H1 (cell line): ENCODE results near the gene MYLIP. TPM values are rescaled to one million over a fixed set of nuclear protein-coding genes. Genes with fewer than 3 reads are reported as not detected.

Experiments used
- CTCF ChIA-PET: fragments of 300-600 bp; sonication (Branson Sonifier 250); formaldehyde crosslinking; loops from one replicate; lab custom pipeline; 2021; ENCODE audit not compliant: partially characterized antibody; lab: Charles Lee
- POLR2A ChIA-PET: fragments of 300-600 bp; sonication (Branson Sonifier 250); formaldehyde crosslinking; loops from one replicate; lab custom pipeline; 2021; ENCODE audit warnings: inconsistent platforms; ENCODE audit not compliant: partially characterized antibody; lab: Charles Lee
- DNase-seq, 2 experiments: peaks; one replicate each; pipeline versions ENCODE4 v3.0.0 to v3.0.0-alpha.2; 2010 to 2022; ENCODE audit warnings: low spot score in 2 of 2, low read depth in 1 of 2, mixed read lengths in 1 of 2
- FAIRE-seq: peaks from 2 replicates; lab custom pipeline; 2011; peaks lifted over from hg19 to GRCh38; lab: Jason Lieb, UNC
- H2AFZ ChIP-seq: 2 replicates; pipeline ENCODE4 v1.8.1; 2012; ENCODE audit warnings: low read length, inconsistent platforms
- H2AK5ac ChIP-seq: 2 replicates; pipeline ENCODE4 v1.6.1; 2013; ENCODE audit warnings: low read depth, low read length
- H2BK120ac ChIP-seq: replicated peaks from 2 replicates; pipeline ENCODE3; 2013; ENCODE audit warnings: low read depth, low read length, inconsistent platforms
- H2BK12ac ChIP-seq: 2 replicates; pipeline ENCODE4 v1.6.1; 2013; ENCODE audit warnings: low read depth, low read length
- H2BK15ac ChIP-seq: 2 replicates; pipeline ENCODE4 v1.6.1; 2013; ENCODE audit warnings: low read length
- H2BK20ac ChIP-seq: 2 replicates; pipeline ENCODE4 v1.6.1; 2013; ENCODE audit warnings: low read length
- H2BK5ac ChIP-seq: 2 replicates; pipeline ENCODE4 v1.6.1; 2013; ENCODE audit warnings: low read depth, low read length
- H3K14ac ChIP-seq: 2 replicates; pipeline ENCODE4 v1.6.1; 2013; ENCODE audit warnings: inconsistent platforms; ENCODE audit not compliant: insufficient read length
- H3K18ac ChIP-seq: 2 replicates; pipeline ENCODE4 v1.6.1; 2013; ENCODE audit warnings: low read length; ENCODE audit errors: extremely low read depth
- H3K23ac ChIP-seq: 2 replicates; pipeline ENCODE4 v1.6.1; 2013; ENCODE audit warnings: inconsistent platforms; ENCODE audit not compliant: insufficient read length
- H3K23me2 ChIP-seq: 2 replicates; pipeline ENCODE4 v1.6.1; 2013; ENCODE audit warnings: low read depth, low read length
- H3K27ac ChIP-seq: 2 replicates; pipeline ENCODE4 v1.6.1; 2011; ENCODE audit warnings: low read depth, low read length, inconsistent platforms
- H3K27me3 ChIP-seq, 4 experiments: replicated peaks in 1 of 4; 1 replicate in 1 of 4; 2 replicates in 3 of 4; pipeline versions ENCODE4 v1.6.1 to v1.8.1; 2011 to 2013; ENCODE audit warnings: low read length in 3 of 4, mild to moderate bottlenecking in 3 of 4, inconsistent platforms in 2 of 4, mixed read lengths in 2 of 4, moderate library complexity in 1 of 4; ENCODE audit not compliant: control insufficient read depth in 3 of 4, insufficient read depth in 3 of 4; ENCODE audit errors: extremely low read depth in 1 of 4
- H3K36me3 ChIP-seq, 4 experiments: 2 replicates each; pipeline versions ENCODE4 v1.6.1 to v1.8.1; 2011 to 2013; ENCODE audit warnings: mild to moderate bottlenecking in 4 of 4, low read length in 3 of 4, moderate library complexity in 2 of 4, control low read depth in 1 of 4, inconsistent platforms in 1 of 4; ENCODE audit not compliant: insufficient read depth in 4 of 4, control insufficient read depth in 2 of 4
- H3K4ac ChIP-seq: replicated peaks from 2 replicates; pipeline ENCODE3; 2013; ENCODE audit warnings: low read length, low read depth, mixed read lengths, inconsistent platforms; ENCODE audit not compliant: insufficient read length
- H3K4me1 ChIP-seq, 4 experiments: replicated peaks in 1 of 4; 1 replicate in 1 of 4; 2 replicates in 3 of 4; pipeline versions ENCODE4 v1.6.1 to v1.8.1; 2011 to 2013; ENCODE audit warnings: low read length in 3 of 4, inconsistent platforms in 2 of 4, mixed read lengths in 1 of 4; ENCODE audit not compliant: insufficient read depth in 4 of 4, control insufficient read depth in 3 of 4
- H3K4me2 ChIP-seq, 2 experiments: 2 replicates each; pipeline versions ENCODE4 v1.6.1 to v1.8.1; 2011 to 2013; ENCODE audit warnings: low read depth in 2 of 2, low read length in 2 of 2, control low read depth in 1 of 2, inconsistent platforms in 1 of 2, mild to moderate bottlenecking in 1 of 2; ENCODE audit not compliant: insufficient read depth in 1 of 2
- H3K4me3 ChIP-seq, 4 experiments: fragments of 200-600, 300-600 bp in 1 of 4; sonication (generic), shearing (Covaris generic), sonication (Bioruptor Twin) in 1 of 4; 2 replicates each; pipeline versions ENCODE4 v1.5.1 to v1.8.1; 2011 to 2016; ENCODE audit warnings: low read length in 4 of 4, low read depth in 3 of 4, control low read depth in 2 of 4, inconsistent platforms in 2 of 4, mild to moderate bottlenecking in 2 of 4, mixed read lengths in 1 of 4, moderate library complexity in 1 of 4; ENCODE audit not compliant: insufficient read depth in 2 of 4; ENCODE audit errors: extremely low read depth in 1 of 4
- H3K56ac ChIP-seq: replicated peaks from 2 replicates; pipeline ENCODE3; 2013; ENCODE audit warnings: low read depth, mild to moderate bottlenecking, mixed read lengths, low read length, inconsistent platforms; ENCODE audit not compliant: insufficient read length
- H3K79me1 ChIP-seq: 2 replicates; pipeline ENCODE4 v1.6.1; 2013; ENCODE audit warnings: low read depth, low read length, control low read depth
- H3K79me2 ChIP-seq, 2 experiments: 2 replicates each; pipeline versions ENCODE4 v1.6.1 to v1.8.1; 2012 to 2013; ENCODE audit warnings: low read length in 2 of 2, mild to moderate bottlenecking in 2 of 2, inconsistent platforms in 1 of 2; ENCODE audit not compliant: insufficient read depth in 2 of 2, control insufficient read depth in 1 of 2
- H3K9ac ChIP-seq, 4 experiments: replicated peaks in 1 of 4; 1 replicate in 1 of 4; 2 replicates in 3 of 4; pipeline versions ENCODE4 v1.6.1 to v1.8.1; 2011 to 2013; ENCODE audit warnings: low read depth in 3 of 4, low read length in 3 of 4, control low read depth in 2 of 4, mild to moderate bottlenecking in 2 of 4, moderate library complexity in 2 of 4, inconsistent platforms in 1 of 4; ENCODE audit errors: extremely low read depth in 1 of 4
- H3K9me3 ChIP-seq, 2 experiments: 2 replicates each; pipeline versions ENCODE4 v1.6.1 to v1.8.1; 2012 to 2013; ENCODE audit warnings: mild to moderate bottlenecking in 2 of 2, moderate library complexity in 2 of 2, control low read depth in 1 of 2, inconsistent platforms in 1 of 2, low read depth in 1 of 2, low read length in 1 of 2, mixed read lengths in 1 of 2; ENCODE audit not compliant: insufficient read depth in 2 of 2
- H4K20me1 ChIP-seq, 2 experiments: replicated peaks in 1 of 2; 2 replicates each; pipeline versions ENCODE3 to v1.8.1; 2011 to 2013; ENCODE audit warnings: inconsistent platforms in 2 of 2, low read length in 2 of 2, mild to moderate bottlenecking in 1 of 2; ENCODE audit not compliant: insufficient read depth in 2 of 2, control insufficient read depth in 1 of 2
- H4K5ac ChIP-seq: 2 replicates; pipeline ENCODE4 v1.6.1; 2013; ENCODE audit warnings: low read length, low read depth, mixed read lengths, inconsistent platforms; ENCODE audit not compliant: insufficient read length
- H4K8ac ChIP-seq: 2 replicates; pipeline ENCODE4 v1.8.0; 2013; ENCODE audit warnings: mild to moderate bottlenecking, moderate library complexity, low read length, inconsistent platforms; ENCODE audit not compliant: insufficient read depth; ENCODE audit errors: extremely low read depth
- H4K91ac ChIP-seq: replicated peaks from 2 replicates; pipeline ENCODE3; 2013; ENCODE audit warnings: low read length, mixed read lengths, inconsistent platforms; ENCODE audit not compliant: insufficient read length
- CTCF ChIP-seq, 3 experiments: IDR thresholded peaks; 1 replicate in 2 of 3; 2 replicates in 1 of 3; pipeline versions ENCODE4 v1.5.1 to v1.6.1; 2011; ENCODE audit warnings: low read length in 3 of 3, mild to moderate bottlenecking in 3 of 3, inconsistent platforms in 2 of 3, low read depth in 1 of 3, moderate library complexity in 1 of 3; ENCODE audit not compliant: insufficient read depth in 1 of 3; ENCODE audit errors: control extremely low read depth in 1 of 3
- E2F6 ChIP-seq: IDR thresholded peaks from 2 replicates; pipeline ENCODE4 v1.6.1; 2012; ENCODE audit warnings: inconsistent platforms
- JUND ChIP-seq: IDR thresholded peaks from 2 replicates; pipeline ENCODE4 v1.6.1; 2011; ENCODE audit warnings: mild to moderate bottlenecking, improper control_type of control experiment, low read length
- KDM4A ChIP-seq: IDR thresholded peaks from one replicate; pipeline ENCODE4 v1.7.1; 2012; ENCODE audit warnings: low read depth, mild to moderate bottlenecking, moderate library complexity, low read length, inconsistent platforms; ENCODE audit not compliant: severe bottlenecking
- PHF8 ChIP-seq: fragments of 200-600 bp; sonication (generic); conservative IDR thresholded peaks from 2 replicates; pipeline ENCODE4 v1.7.1; 2012; ENCODE audit warnings: low read depth, mild to moderate bottlenecking, inconsistent platforms, low read length, moderate library complexity
- RFX5 ChIP-seq: IDR thresholded peaks from 2 replicates; pipeline ENCODE4 v1.6.1; 2011; ENCODE audit warnings: low read depth, low read length, improper control_type of control experiment, borderline replicate concordance
- SIX5 ChIP-seq: IDR thresholded peaks from 2 replicates; pipeline ENCODE4 v1.6.1; 2011; ENCODE audit warnings: mild to moderate bottlenecking, low read depth, low read length
- SP1 ChIP-seq: IDR thresholded peaks from 2 replicates; pipeline ENCODE4 v1.6.1; 2011; ENCODE audit warnings: low read depth, low read length
- SP2 ChIP-seq: IDR thresholded peaks from 2 replicates; pipeline ENCODE4 v1.6.1; 2012; ENCODE audit warnings: mild to moderate bottlenecking, low read length, inconsistent platforms
- SRF ChIP-seq: IDR thresholded peaks from 2 replicates; pipeline ENCODE4 v1.6.1; 2011; ENCODE audit warnings: mild to moderate bottlenecking, low read depth, low read length, moderate library complexity
- TCF12 ChIP-seq: IDR thresholded peaks from 2 replicates; pipeline ENCODE4 v1.6.1; 2011; ENCODE audit warnings: low read depth, mild to moderate bottlenecking, low read length
- WGBS, 2 experiments: shearing (Covaris generic) in 1 of 2; methylation state at CpG; one replicate each; pipeline versions ENCODE4 v1.1.6 to v1.1.7; 2013 to 2015; ENCODE audit warnings: low lambda C conversion rate in 2 of 2, mixed read lengths in 2 of 2, inconsistent platforms in 1 of 2, low coverage in 1 of 2, missing lambda C conversion rate in 1 of 2; ENCODE audit not compliant: insufficient replicate concordance in 2 of 2, insufficient coverage in 1 of 2, insufficient read length in 1 of 2; ENCODE audit errors: extremely low coverage in 1 of 2, missing lambda C conversion rate in 1 of 2; 5-methylcytosine and 5-hydroxymethylcytosine counted together
- polyA plus RNA-seq, 7 experiments: library from polyadenylated mRNA; depleted of rRNA in 3 of 7; stranded (reverse) in 5 of 7; unstranded in 2 of 7; fragments of >200 nt in 5 of 7; fragments of 200-250 nt in 2 of 7; gene quantifications; 1 replicate in 5 of 7; 2 replicates in 1 of 7; 4 replicates in 1 of 7; pipeline versions ENCODE4 v1.2.1 to v1.2.3, GENCODE V29; 2011 to 2013; ENCODE audit warnings: missing spikeins in 2 of 7, mixed read lengths in 2 of 7
- total RNA-seq: library from RNA; stranded (reverse); fragmentation: NEBNext Ultra II Directional; extraction: Animal tissue kit (Norgen Biotek cat#: 25700); gene quantifications from 2 replicates; pipeline ENCODE4 v1.2.1, GENCODE V29; 2021

The MYLIP gene
- total and polyA plus RNA-seq, 2 of the 8 experiments (the other 6 are each of a cell fraction or from before 2014, with no cell fraction given): 21.1 to 26.9 TPM

GRCh38 chr6:16134430-16134829 lies 5.5 kb downstream of the MYLIP start:
- H2AFZ ChIP-seq: no peak overlapping the region
- H3K56ac ChIP-seq: no peak overlapping the region
- no peak overlapping the region for H2BK5ac ChIP-seq
- H3K27ac ChIP-seq: no peak overlapping the region
- H2BK12ac ChIP-seq: no peak overlapping the region
- CTCF ChIA-PET: interaction anchor here (0.8 to 1.5 kb wide), 5 partner anchors 9 to 443 kb away, joined by 3 read pairs; no protein-coding TSS in a partner anchor
- H4K20me1 ChIP-seq: peaks cover 30 to 47% of the 10 kb centered on the region in 2 experiments
- no peak overlapping the region for H2BK20ac ChIP-seq
- no peak overlapping the region for H4K91ac ChIP-seq
- no peak for FAIRE-seq
- no peak overlapping the region for H2BK15ac ChIP-seq
- H3K14ac ChIP-seq: no peak overlapping the region
- no peak overlapping the region; a peak in 1 of 7 replicates for H3K9ac ChIP-seq
- H3K4me1 ChIP-seq: peaks cover 0 to 14% (median 5%) of the 10 kb centered on the region in 4 experiments; a peak in 4 of 7 replicates
- H3K23me2 ChIP-seq: peaks cover 4% of the 10 kb centered on the region; the same call in 1 of the 2 replicates
- no peak overlapping the region for H4K8ac ChIP-seq
- WGBS, 2 experiments: 78% methylated on average over 1 of the region's 1 CpG; no CpG with 5 or more reads in 1 of the 2 experiments
- H2BK120ac ChIP-seq: no peak overlapping the region
- H3K18ac ChIP-seq: no peak overlapping the region
- H3K4me3 ChIP-seq: no peak overlapping the region
- H3K4ac ChIP-seq: no peak overlapping the region
- H3K79me1 ChIP-seq: no peaks in the 10 kb centered on the region; the same call in 1 of the 2 replicates
- H4K5ac ChIP-seq: no peak overlapping the region
- DNase-seq: no peak
- no peaks in the 10 kb centered on the region for H3K27me3 ChIP-seq
- peaks cover 0 to 32% (median 4%) of the 10 kb centered on the region in 4 experiments; a peak in 3 of 8 replicates for H3K36me3 ChIP-seq
- peaks cover 40 to 100% of the 10 kb centered on the region in 2 experiments for H3K79me2 ChIP-seq
- H2AK5ac ChIP-seq: no peak overlapping the region
- no peak overlapping the region for H3K23ac ChIP-seq
- H3K4me2 ChIP-seq: no peak overlapping the region
- POLR2A ChIA-PET: interaction anchor here (0.8 to 6.7 kb wide), 11 partner anchors 10 to 442 kb away, joined by 3 to 70 read pairs (median 3); no protein-coding TSS in a partner anchor
- no peaks in the 10 kb centered on the region for H3K9me3 ChIP-seq
- no peak for TF ChIP-seq TCF12
- no peak for TF ChIP-seq SRF
- TF ChIP-seq KDM4A: no peak
- TF ChIP-seq PHF8: no peak
- no peak for TF ChIP-seq RFX5
- TF ChIP-seq SP1: no peak
- no peak for TF ChIP-seq SP2
- no peak for TF ChIP-seq SIX5
- TF ChIP-seq E2F6: no peak
- no peak for TF ChIP-seq JUND
- TF ChIP-seq CTCF (IDR thresholded peaks at IDR 0.05; ENCODE audit: control extremely low read depth in 1 of 3, insufficient read depth in 1 of 3, low read depth in 1 of 3, low read length in 3 of 3): no peak
